ENCODE data around the gene DHX9.
"Not testable (repeated sequence)": the region's sequence is repeated elsewhere in the genome, so short reads cannot be mapped to it uniquely, and the experiment has no call there.

Gene DHX9

GRCh38 chr1:182897696-182898095 lies 58.5 kb downstream of the DHX9 start:
- no peak for DNase-seq

GRCh38 chr1:182901946-182902345 lies 62.8 kb downstream of the DHX9 start:
- not testable (repeated sequence) for DNase-seq

GRCh38 chr1:182905321-182905720 lies 66.2 kb downstream of the DHX9 start:
- DNase-seq, result no peak

GRCh38 chr1:182909578-182909977 lies 70.4 kb downstream of the DHX9 start:
- no peak for DNase-seq

GRCh38 chr1:182910143-182910542 lies 71.0 kb downstream of the DHX9 start:
- DNase-seq, result no peak

- DNase-seq, result no peak
Measured at GRCh38 chr1:182913401-182913800, 74.3 kb downstream of the DHX9 start.

- DNase-seq, result no peak
Measured at GRCh38 chr1:182917378-182917777, 78.2 kb downstream of the DHX9 start.

- no peak for DNase-seq
Measured at GRCh38 chr1:182925661-182926060, 86.5 kb downstream of the DHX9 start.

GRCh38 chr1:182927693-182928433 lies 88.7 kb downstream of the DHX9 start:
- DNase-seq, result no peak

GRCh38 chr1:182930985-182931384 lies 91.8 kb downstream of the DHX9 start:
- DNase-seq, result no peak

GRCh38 chr1:182935716-182936115 lies 96.6 kb downstream of the DHX9 start:
- DNase-seq, result no peak

Measured in 8988T (cell line).